GM12874 (cell line): Measurements from ENCODE around the gene EDIL3.

ENCODE experiments used
- TF ChIP-seq, protein P1 (sequence below): IDR thresholded peaks from 2 replicates; pipeline ENCODE4 v1.5.1; 2011; ENCODE audit warnings: low read depth, mild to moderate bottlenecking, control low read depth, low read length, moderate library complexity; ENCODE audit not compliant: insufficient read depth

EDIL3 gene

DNA sequence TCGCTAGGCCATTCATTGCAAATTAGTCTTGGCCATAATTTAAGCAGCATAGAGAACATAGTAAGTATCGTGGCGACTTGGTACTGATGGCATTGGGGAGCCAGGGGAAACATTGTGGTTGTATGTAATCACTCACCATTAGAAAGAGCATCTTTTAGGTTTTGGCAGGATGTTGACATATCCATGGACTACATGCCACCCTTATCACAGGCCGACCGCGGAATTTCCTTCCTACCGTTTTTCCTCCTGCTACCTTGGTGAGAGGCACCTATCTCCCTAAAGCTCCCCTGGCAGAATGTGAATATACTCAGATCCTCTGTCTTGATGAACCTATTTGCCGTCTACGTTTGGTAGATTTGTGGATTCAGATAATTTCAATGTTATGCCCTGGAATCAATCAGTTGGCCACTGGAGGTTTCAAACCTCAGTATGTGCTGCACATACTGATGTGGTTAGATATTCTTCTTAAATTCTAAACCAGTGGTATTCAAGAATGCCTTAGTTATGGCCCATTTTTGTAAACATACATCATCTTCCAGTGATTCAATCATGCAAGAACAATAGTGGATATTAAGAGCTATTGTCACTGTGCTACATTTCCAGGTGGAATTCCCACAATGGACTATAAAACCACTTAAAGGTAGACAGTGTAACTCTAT is 393.0 kb downstream of the EDIL3 start:
- TF ChIP-seq, protein P1, sequence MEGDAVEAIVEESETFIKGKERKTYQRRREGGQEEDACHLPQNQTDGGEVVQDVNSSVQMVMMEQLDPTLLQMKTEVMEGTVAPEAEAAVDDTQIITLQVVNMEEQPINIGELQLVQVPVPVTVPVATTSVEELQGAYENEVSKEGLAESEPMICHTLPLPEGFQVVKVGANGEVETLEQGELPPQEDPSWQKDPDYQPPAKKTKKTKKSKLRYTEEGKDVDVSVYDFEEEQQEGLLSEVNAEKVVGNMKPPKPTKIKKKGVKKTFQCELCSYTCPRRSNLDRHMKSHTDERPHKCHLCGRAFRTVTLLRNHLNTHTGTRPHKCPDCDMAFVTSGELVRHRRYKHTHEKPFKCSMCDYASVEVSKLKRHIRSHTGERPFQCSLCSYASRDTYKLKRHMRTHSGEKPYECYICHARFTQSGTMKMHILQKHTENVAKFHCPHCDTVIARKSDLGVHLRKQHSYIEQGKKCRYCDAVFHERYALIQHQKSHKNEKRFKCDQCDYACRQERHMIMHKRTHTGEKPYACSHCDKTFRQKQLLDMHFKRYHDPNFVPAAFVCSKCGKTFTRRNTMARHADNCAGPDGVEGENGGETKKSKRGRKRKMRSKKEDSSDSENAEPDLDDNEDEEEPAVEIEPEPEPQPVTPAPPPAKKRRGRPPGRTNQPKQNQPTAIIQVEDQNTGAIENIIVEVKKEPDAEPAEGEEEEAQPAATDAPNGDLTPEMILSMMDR = no peak

DNA sequence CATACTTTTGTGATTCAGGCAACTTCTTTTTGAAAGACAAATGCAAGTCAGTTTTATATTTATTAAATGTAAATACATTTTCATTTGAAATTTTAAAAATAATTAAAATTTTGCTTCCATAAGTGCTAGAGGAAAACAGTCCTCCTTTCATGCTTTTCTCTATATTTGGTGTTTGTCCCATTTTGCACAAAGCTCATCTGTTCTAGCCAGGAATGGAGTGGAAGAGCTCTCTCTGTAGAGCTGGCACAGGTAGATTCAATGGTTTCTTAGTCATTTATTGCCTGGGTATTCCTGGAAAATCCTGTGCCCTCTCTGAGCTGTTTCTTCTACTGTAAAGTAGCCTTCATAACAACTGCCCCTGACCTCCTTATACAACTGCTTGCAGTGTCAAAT is 396.4 kb downstream of the EDIL3 start:
- TF ChIP-seq, protein P1 = no peak

DNA sequence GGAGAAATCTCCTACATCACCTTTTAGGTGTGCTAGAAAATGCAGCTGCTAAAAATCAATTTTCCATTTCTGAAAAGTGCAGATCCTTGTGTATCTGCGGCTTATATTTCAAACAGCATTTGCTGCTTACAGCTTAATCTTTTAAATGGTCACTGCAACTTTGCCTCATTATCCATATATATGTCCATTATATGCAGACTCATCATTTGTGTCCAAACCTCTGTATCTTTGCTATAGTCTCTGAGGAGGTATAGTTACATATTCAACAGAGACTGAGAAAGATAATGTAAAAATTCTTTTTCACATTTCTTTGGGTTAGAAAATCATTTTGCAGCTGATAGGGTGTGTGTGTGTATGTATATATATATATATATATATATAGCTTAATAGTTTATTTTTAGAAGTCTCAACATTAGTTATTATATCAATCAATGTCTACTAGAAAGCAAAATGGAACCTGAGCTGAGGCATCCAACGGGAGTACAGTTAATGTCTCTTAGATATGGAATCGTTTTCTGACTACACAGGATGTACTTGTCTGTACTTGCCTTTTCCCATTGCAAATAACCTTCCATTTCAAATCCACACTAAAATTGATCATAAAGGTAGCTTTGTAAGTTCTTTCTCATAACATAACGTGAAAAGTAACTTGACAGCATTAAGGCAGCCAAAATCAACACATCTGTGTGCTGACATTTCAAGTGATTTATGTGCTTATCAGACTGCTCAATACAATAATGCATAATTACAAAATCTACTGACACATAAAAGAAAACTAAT is 397.0 kb downstream of the EDIL3 start:
- TF ChIP-seq, protein P1 = no peak

DNA sequence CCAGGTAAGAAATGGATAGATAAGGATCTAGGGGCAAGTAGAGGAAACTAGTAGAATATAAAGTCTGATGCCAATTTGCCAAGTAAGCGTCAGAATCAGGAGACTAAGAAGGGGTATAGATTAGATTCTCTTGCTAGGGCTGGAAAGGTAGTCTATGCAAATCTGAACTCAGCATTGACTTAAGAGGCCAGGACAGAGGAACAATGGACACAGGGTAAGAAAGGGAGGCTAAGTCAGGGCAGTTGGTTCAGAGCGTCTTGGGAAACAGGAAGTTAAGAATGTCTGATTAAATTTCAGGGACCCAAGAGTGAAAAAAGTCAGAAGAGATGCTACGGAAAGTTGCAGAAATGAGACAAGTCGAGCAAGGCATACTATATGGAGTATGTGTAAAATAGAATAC is 400.8 kb downstream of the EDIL3 start:
- TF ChIP-seq, protein P1 = no peak

DNA sequence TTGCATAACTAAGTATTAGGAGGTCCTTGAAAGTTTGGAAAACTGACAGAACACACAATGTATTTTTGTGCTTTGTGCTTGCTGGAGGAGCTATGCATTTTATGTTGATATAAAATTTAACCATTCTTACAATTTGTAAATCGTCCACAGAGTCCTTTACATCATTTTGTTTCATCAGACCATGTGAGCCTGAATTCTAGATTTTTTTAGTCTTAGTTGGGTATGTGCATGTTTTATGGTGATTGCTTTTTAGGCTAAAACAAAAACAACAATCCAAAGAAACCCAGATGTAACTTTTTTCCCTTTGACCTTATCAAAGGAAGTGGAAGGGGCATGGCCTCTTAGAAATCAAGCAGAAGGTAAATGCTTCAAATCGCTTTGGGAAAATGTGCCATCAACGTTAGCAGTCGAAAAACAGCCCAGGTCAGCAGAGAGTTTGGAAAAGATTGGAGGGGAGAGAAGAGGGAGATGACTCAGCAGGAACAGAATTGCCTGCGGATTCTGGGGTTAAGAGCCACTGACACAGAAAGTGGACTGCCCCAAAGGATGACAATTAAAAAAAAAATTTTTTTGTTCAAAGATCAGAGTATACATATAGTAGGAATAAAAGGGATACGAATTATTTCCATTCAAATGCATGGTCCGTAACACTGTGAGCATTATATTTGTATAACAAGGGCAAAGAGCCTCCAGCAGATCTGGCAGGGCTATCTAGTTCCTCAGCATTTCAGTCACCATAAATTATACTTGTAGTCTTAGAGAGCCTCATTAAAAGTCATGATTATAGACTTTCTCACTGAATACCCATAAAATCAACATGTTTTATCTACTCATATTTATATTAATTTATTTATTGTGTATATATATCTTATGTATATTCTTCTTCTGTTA is 410.5 kb downstream of the EDIL3 start:
- TF ChIP-seq, protein P1 = no peak

DNA sequence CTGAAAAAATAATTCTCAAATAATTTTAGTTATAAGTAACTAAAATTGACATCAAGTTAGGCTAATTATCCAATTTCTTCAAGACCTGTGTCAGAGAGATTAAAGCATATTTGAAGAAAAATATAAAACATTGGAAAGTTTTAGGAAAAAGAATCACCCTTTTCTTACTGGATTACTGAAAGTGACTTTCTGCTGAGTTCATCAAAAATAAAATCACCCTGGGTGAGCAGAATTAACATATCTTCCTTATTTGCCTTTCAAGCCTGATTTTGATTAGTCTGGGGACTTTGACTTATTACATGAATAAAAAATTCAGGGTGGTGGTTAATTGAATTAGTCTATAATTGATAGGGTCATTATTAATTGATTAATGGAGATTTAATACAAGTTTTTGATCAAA is 411.8 kb downstream of the EDIL3 start:
- TF ChIP-seq, protein P1 = no peak

DNA sequence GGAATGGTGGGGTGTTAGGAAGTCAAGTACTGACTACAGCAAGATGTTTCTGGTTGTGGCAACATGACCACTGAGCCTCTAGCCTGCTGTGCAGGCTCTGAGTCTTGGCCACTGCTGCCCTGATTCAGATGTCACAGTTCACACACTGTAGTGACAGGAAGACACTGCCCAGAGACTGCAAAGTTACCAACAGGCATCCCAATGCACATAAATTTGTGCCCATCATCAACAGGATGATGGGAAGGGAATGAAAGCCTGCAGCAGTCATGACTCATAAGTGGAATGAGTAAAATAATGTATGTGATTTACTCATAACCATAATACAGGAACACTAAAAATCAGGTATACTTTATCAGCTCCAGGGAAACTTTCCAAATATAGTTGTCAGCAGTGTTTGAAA is 412.4 kb downstream of the EDIL3 start:
- TF ChIP-seq, protein P1 = no peak
